Esophagus (tissue), 2 donors: ENCODE results near the gene NCBP2. TPM values are rescaled to one million over a fixed set of nuclear protein-coding genes. Genes with fewer than 3 reads are reported as not detected.
A peak's percentile ranks its signal among the peaks of the same experiment; 100 is the strongest.

Experiments
- H3K27ac ChIP-seq, 2 donors: one replicate each; pipeline ENCODE4 v1.5.1; 2013; ENCODE audit warnings: low read depth in 2 of 2, mild to moderate bottlenecking in 2 of 2, inconsistent platforms in 1 of 2, low read length in 1 of 2, moderate library complexity in 1 of 2
- H3K27me3 ChIP-seq, 2 donors: one replicate each; pipeline ENCODE4 v1.6.1; 2013; ENCODE audit warnings: low read length in 2 of 2, control low read depth in 1 of 2, mild to moderate bottlenecking in 1 of 2; ENCODE audit not compliant: insufficient read depth in 2 of 2, control insufficient read depth in 1 of 2
- H3K36me3 ChIP-seq, 2 donors: one replicate each; pipeline ENCODE4 v1.6.1; 2013; ENCODE audit warnings: low read length in 1 of 2; ENCODE audit not compliant: control insufficient read depth in 2 of 2, insufficient read depth in 2 of 2
- H3K4me1 ChIP-seq, 2 donors: one replicate each; pipeline ENCODE4 v1.6.1; 2013; ENCODE audit warnings: low read length in 1 of 2; ENCODE audit not compliant: control insufficient read depth in 2 of 2, insufficient read depth in 2 of 2
- H3K4me3 ChIP-seq, 2 donors: one replicate each; pipeline ENCODE4 v1.5.1; 2013; ENCODE audit warnings: low read length in 2 of 2, mild to moderate bottlenecking in 2 of 2, low read depth in 1 of 2, moderate library complexity in 1 of 2
- H3K9me3 ChIP-seq, 2 donors: one replicate each; pipeline ENCODE4 v1.6.1; 2013; ENCODE audit warnings: mild to moderate bottlenecking in 2 of 2, low read depth in 1 of 2, low read length in 1 of 2, moderate library complexity in 1 of 2; ENCODE audit not compliant: control insufficient read depth in 2 of 2, insufficient read depth in 1 of 2
- WGBS, 2 donors: extraction: QIAGEN DNeasy Blood & Tissue Kit; methylation state at CpG; one replicate each; pipeline ENCODE4 v1.1.7; 2013; 5-methylcytosine and 5-hydroxymethylcytosine counted together
- polyA plus RNA-seq, 2 donors: library from polyadenylated mRNA; stranded (reverse); fragments of 200-250 nt; gene quantifications; one replicate each; pipeline ENCODE4 v1.2.3, GENCODE V29; 2013
- donor health status: healthy with polysubstance abuse.
- donor health status: Bipolar disorder and iron deficiency.

Gene NCBP2
- polyA plus RNA-seq, 2 donors: 30.1 to 30.9 TPM

DNA sequence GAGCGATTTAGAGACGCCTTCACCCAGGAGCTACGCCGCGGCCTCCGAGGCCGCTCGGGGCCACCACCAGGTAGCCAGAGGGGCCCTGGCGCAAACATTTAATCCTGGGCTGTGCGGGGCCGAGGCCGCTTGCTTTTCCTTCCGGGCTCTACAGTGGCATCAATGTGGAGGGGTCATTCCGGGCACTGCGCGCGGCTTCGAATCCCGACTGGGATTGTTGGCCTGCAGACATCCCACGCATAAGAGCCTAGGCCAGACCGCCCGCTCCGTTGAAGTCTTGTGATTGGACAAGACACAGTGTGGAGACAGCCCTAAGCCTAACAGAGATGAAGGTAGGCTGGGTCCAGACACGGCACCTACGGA, 568 bp upstream of the NCBP2 start:
- H3K27ac ChIP-seq: peak overlapping the region; percentile 84 to 88
- peaks cover 3 to 5% of the 10 kb centered on the region in 2 donors for H3K4me1 ChIP-seq
- WGBS, 2 donors: 0% methylated on average over 25 of the region's 25 CpGs
- peaks cover 3% of the 10 kb centered on the region in 2 donors for H3K36me3 ChIP-seq
- H3K4me3 ChIP-seq: peak overlapping the region; percentile 93 to 99
- no peaks in the 10 kb centered on the region for H3K9me3 ChIP-seq
- no peaks in the 10 kb centered on the region for H3K27me3 ChIP-seq

DNA sequence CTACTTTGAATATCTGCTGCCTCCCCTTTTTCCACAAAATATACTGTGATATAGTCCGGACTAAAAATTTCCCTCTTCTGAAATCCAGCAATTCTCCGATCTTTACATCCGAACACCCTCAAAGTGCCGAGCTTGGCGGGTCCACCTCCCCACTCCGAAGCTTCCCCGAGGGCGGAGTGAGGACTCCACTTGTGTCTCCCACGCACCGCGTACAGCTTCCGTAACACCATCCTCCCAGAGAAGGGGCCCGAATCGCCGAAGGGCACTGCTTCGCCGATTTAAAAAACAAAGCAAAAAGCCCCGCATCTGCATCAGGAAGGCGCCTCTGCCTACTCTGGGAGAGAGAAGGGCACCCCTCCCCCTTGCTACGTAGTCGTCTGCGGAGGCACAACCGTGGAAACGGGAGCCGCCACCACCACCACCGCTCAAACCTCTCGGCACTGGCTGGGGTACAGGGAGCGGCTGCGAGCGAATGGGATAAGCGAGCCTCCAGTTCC, 551 bp downstream of the NCBP2 start:
- Histone ChIP-seq H3K4me1 (peaks cover 3 to 5% of the 10 kb centered on the region in 2 donors), H3K27ac (peak overlapping the region; percentile 98 to 99)
- 0% methylated on average over 31 of the region's 31 CpGs for WGBS, 2 donors

DNA sequence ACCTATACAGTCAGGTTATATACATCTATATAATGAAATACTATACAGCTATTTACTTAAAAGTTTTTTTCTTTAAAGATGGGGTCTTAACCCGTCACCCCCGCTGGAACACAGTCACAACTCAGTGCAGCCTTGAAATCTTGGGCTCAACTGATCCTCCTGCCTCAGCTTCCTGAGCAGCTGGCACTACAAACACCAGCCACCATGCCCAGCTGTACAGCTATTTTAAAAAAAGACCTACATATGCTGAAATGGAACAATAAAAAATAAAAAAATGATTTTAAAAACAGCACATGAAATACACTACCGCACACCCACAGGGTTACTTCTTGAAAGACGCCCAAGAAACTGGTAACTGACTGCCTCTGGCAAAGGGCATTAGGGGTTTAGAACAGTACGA, 3.8 kb downstream of the NCBP2 start:
- 84 to 88% methylated on average over 5 of the region's 5 CpGs for WGBS, 2 donors
- no peaks in the 10 kb centered on the region for H3K9me3 ChIP-seq
- no peak overlapping the region for H3K27ac ChIP-seq
- peaks cover 17 to 23% of the 10 kb centered on the region in 2 donors for H3K36me3 ChIP-seq
- no peaks in the 10 kb centered on the region for H3K27me3 ChIP-seq
- peaks cover 3% of the 10 kb centered on the region in 2 donors for H3K4me1 ChIP-seq
- no peak overlapping the region for H3K4me3 ChIP-seq

More for the DNA sequence above, 551 bp downstream of the NCBP2 start:
- H3K36me3 ChIP-seq: peaks cover 7 to 12% of the 10 kb centered on the region in 2 donors
- H3K9me3 ChIP-seq: no peaks in the 10 kb centered on the region
- H3K27me3 ChIP-seq: no peaks in the 10 kb centered on the region
- peak overlapping the region; percentile 93 to 99 for H3K4me3 ChIP-seq

DNA sequence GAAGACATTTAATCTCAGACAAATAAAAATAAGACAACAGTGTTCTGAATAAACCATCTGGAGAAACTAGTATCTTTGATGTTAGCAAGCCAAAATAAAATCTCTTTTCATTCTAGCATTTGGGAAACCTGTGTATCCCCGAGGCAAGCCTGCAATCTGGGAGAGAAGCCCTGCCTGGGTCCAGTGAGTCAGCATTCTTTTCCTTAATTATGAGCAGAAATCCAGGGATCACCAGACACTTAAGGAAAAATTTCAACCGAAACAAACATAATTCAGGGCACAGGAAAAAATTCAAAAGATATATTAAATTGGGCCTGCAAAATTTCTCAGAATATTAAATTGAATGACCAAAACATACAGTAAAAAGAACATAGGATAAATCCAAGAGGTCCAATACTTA, 4.2 kb downstream of the NCBP2 start:
- Histone ChIP-seq H3K9me3 (no peaks in the 10 kb centered on the region), H3K4me1 (peaks cover 2 to 3% of the 10 kb centered on the region in 2 donors), H3K4me3 (no peak overlapping the region), H3K36me3 (peaks cover 17 to 23% of the 10 kb centered on the region in 2 donors), H3K27ac (no peak overlapping the region), H3K27me3 (no peaks in the 10 kb centered on the region)
- 77 to 85% methylated on average over 2 of the region's 2 CpGs for WGBS, 2 donors

DNA sequence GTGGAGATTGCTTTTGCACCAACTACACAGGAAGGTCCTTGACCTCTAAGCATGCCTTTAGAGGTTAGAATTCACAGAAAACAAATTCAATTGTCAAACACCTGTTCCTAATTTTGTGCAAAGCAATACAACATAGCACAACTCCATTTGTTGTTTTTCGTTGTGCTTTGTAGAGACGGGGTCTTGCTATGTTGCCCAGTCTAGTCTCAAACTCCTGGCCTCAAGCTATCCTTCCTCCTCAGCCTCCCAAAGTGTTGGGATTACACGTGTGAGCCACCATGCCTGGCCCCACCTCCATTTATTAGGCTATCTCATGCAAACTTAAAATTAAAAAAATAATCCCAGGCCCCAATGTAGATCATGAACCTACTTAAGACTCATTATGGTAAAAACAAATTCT, 6.0 kb downstream of the NCBP2 start:
- 87 to 94% methylated on average over 3 of the region's 3 CpGs for WGBS, 2 donors
- peaks cover 28% of the 10 kb centered on the region in 2 donors for H3K36me3 ChIP-seq
- no peaks in the 10 kb centered on the region for H3K27me3 ChIP-seq
- H3K4me3 ChIP-seq: no peak overlapping the region
- H3K9me3 ChIP-seq: no peaks in the 10 kb centered on the region
- H3K27ac ChIP-seq: no peak overlapping the region
- H3K4me1 ChIP-seq: peaks cover 2 to 3% of the 10 kb centered on the region in 2 donors

DNA sequence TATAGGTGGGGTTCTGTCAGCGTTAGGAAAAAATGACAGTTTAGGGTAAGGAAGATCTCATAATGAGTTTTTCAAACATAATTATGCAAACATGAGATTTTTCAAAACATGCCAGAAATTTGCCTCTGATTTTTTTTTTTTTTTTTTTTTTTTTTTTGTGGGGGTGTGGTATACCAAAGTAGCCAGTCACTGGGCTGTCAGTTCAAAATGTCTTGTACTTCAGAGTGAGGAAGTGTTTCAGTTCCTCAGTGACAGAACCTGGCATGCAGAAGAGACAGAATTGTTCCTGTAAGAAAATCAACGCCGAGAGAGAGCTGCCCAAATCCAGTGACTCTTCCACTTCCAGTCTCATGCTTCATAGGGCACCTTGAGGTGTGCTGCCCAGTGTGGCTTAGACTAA, 9.7 kb downstream of the NCBP2 start:
- Histone ChIP-seq H3K27ac (no peak overlapping the region), H3K4me3 (no peak overlapping the region), H3K27me3 (no peaks in the 10 kb centered on the region), H3K4me1 (no peaks in the 10 kb centered on the region), H3K9me3 (no peaks in the 10 kb centered on the region), H3K36me3 (peaks cover 23 to 28% of the 10 kb centered on the region in 2 donors)
- WGBS, 2 donors: 88 to 91% methylated on average over 3 of the region's 3 CpGs

DNA sequence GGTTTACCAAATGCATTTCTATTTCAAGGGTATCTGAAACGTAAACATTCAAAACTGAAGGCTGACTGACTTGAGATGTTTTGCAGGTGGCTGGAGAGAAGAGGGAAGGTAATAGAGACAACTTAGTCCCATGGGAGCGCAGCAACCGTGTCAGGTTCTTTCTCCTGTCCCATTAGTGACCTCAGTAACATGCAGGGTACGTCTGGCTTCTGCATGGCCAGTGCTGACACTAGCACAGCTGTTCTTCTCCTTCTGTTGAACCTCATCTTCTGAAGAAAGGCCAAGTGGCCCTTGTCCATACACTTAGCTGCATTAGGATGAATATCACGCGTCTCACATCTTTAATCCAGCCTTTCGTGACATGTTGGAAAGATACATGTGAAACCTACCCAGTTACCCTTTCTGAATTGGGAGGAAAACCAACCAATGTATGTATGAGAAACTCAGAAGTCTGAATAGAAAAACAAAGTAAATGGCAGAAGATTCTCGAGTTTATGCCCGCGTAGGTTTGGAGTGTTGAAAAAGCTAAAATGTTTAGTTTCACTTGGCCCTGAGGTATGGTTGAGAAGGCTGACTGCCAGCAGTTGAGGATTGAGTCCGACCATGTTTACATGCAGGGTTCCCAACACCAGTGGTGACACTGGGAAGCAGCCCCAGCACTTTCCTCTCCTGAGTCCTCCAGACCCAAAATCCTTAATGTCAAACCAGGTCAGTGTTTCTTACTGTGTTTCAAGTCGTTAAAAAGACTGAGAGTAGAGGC, 10.3 kb downstream of the NCBP2 start:
- no peaks in the 10 kb centered on the region for H3K4me1 ChIP-seq
- H3K9me3 ChIP-seq: no peaks in the 10 kb centered on the region
- peaks cover 22% of the 10 kb centered on the region in 2 donors for H3K36me3 ChIP-seq
- H3K4me3 ChIP-seq: no peak overlapping the region
- WGBS, 2 donors: 81 to 87% methylated on average over 12 of the region's 12 CpGs
- no peaks in the 10 kb centered on the region for H3K27me3 ChIP-seq
- H3K27ac ChIP-seq: no peak overlapping the region

DNA sequence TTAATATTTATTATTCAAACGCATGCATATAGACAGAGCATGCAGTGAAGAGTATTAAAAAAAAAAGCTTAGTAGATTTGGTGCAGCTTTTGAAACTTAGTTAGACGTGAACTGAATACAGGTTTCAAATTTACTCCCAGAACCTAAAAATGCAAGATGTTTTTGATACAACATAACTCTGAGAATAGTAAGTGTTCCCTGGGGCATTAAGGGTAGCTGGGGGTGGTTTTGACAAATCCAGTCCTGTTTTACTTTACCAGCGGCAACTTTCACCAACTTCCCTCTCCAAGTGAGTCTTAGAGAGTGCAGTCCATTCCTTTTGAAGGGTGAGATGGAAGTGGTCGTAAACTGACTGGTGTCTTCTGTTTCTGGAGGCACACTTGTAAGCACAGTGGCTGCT, 11.2 kb downstream of the NCBP2 start:
- H3K36me3 ChIP-seq: peaks cover 18 to 21% of the 10 kb centered on the region in 2 donors
- 90 to 94% methylated on average over 4 of the region's 4 CpGs for WGBS, 2 donors
- no peaks in the 10 kb centered on the region for H3K27me3 ChIP-seq
- H3K9me3 ChIP-seq: no peaks in the 10 kb centered on the region
- H3K27ac ChIP-seq: no peak overlapping the region
- no peak overlapping the region for H3K4me3 ChIP-seq
- H3K4me1 ChIP-seq: no peaks in the 10 kb centered on the region

DNA sequence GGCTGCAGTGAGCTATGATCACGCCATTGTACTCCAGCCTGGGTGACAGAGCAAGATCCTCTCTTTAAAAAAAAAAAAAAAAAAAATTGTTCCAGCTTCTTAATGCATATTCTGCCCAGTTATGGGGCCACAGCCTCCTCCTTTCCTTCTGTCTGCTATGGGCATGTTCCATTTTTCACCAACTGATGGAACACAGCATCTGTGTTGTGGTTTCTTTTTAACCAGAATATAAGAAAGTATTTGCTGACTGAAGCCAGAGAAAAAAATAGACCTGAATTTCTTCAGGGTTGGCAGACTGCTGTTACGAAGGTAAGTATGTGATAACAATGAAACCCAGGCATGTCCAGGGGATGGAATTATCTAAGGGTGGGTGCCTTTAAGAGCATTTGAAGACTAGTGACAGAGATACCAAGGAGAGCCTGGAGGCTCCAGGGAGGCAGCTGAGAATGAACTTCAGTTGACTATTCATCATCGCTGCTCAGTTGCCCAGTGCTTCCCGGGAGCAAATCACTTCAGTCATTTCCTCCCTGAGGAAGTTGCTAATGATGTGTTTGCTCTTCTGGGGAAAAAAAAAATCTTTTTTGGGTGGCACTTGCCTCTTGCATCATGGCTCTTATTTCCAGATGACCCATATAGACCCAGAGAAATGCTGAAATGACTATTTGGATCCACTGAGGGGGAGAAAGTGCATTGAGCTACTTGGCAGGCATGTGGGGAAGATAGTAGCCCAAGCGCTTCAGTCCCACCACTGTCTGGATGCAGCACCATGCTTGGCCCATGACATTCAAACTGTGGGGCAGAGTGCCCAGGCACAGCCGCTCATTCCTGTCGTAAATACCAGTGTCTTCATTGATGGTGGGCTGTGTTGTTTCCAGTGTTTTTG, 14.5 kb downstream of the NCBP2 start:
- Histone ChIP-seq H3K27me3 (no peaks in the 10 kb centered on the region), H3K36me3 (peaks cover 10 to 13% of the 10 kb centered on the region in 2 donors), H3K4me1 (no peaks in the 10 kb centered on the region), H3K27ac (no peak overlapping the region), H3K9me3 (no peaks in the 10 kb centered on the region), H3K4me3 (no peak overlapping the region)
- 93 to 95% methylated on average over 7 of the region's 7 CpGs for WGBS, 2 donors
